HG02981 (cell line): ENCODE results near the gene LGR6.
"Not testable (repeated sequence)": the region's sequence is repeated elsewhere in the genome, so short reads cannot be mapped to it uniquely, and the experiment has no call there.

Experiments
- ATAC-seq: cut with Tn5 transposase; IDR thresholded peaks from one replicate; pipeline ENCODE4 v1.9.1; 2021; ENCODE audit warnings: mild to moderate bottlenecking, moderate library complexity; ENCODE audit not compliant: unreplicated experiment

Gene LGR6

DNA sequence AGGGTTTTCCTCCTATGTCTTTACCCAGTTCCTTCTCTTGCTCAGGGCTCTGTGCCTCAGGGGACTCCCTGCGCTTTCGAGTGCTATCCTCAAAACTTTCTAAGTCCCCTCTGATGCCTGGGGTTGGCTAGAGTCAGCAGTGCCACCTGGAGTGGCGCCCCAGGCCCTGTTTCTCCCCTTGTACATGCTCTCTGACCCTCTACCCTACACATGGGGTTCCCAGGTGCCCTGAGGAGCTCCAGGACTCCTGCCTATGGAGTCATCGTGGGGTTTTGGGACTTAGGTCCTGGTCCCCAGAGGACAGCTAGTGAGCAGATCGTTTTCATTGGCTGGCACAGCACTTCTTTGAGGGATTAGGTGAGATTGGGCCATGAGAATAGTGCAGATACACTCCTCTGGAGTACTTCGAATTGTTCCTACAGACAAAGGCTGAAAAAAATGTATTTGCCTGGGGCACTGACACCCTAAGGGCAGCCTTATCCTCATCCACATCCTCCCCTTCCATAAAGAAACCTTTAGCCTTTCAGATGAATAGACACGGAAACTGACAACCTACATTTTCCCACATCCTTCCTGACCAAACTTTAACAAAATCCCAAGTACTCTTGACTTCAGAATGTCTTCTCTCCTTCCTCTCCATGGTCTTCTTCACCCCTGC, 41.5 kb downstream of the LGR6 start:
- no peak for ATAC-seq

DNA sequence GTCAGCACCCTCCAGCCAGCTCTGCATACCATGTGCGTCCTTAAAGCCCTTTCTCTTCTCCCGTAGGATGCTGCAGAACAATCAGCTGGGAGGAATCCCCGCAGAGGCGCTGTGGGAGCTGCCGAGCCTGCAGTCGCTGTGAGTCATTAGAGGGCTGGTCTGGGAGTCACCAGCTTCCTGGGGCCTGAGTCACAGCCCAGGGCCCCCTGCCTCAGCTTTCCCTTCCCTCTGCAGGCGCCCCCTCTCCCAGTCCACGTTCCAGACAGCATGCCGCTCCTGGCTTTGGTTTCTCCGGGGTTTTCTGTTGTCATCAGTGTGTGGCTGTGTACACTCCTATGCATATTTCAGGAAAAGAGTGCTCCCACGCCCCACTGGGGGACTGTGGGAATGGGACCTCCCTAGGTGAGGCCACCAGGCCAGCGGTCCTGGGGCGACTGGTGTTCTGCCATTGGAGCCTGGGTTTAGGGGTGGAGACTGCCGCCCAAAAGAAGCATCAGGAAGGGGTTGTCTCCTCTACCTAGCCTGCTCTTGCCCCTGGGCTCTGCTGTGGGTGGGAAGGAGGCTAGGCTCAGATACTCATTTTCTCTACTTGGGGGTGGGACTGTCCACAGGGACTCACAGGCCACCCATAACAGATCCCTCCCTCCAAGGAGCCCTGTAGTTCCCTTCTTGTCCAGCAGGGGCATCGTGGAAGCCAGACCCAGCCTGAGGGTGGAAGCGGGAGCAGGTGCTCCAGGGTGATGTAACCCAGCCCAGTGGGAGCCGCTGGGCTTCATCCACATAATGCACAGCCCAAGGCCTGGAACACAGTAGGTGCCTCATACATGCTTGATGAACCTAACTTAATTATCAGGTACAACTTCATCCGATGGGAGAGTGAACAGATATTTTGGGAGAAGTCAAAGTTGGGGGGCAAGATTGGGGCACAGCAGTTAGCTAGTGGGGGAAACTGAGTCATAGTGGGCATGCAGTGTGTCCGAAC, 42.5 kb downstream of the LGR6 start:
- no peak for ATAC-seq

DNA sequence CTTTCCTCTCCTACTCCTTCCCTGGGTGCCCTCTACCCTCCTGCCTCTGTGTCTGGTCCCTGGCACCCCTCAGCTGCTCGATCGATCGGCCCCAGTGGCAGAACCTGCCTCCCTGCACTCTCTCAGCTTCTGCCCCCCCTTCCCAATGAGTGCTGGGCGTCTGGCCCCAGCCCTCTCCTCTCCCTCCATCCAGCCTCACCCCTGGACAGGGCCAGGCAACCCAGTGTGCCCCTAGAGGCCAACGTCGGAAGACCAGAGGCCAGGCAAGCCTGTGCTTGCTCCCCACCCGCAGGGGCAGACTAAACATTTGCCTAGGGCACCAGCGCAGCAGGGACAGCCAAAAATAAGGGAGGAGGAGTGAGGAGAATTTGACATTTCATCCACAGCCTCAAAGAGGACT, 43.5 kb downstream of the LGR6 start:
- no peak for ATAC-seq

DNA sequence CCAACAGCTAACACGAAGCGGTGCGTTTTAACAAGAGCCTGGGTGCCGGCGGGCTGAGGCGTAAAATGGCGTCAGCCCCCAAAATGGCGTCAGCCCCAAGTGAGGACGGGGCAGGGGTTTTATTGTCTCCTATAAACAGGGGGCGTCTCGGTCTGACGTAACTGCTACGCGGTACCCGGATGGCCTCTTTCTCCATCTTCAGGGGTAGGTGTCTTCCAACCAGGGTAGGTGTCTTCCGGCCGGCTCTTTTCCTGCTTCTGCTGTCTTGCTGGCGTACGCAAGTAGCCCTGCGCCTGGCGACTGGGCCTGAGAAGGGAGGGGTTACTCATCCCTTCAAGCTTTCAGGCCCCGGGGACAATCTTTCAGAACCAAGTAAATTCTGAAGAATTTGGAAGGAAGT, 45.3 kb downstream of the LGR6 start:
- ATAC-seq = no peak

DNA sequence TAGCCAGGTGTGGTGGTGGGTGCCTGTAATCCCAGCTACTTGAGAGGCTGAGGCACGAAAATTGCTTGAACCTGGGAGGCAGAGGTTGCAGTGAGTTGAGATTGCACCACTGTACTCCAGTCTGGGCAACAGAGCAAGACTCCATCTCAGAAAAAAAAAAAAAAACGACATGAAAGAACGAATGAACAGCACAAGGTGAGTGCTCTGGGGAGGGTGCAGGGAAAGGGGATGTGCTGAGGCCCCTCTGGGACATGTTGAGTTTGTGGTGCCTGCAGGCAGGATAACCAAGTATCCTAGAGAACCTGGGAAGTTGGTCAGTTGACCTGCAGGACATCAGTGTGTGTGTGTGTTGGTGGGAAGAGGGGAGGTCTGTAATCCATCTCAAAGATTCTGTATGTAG, 46.6 kb downstream of the LGR6 start:
- ATAC-seq = not testable (repeated sequence)

DNA sequence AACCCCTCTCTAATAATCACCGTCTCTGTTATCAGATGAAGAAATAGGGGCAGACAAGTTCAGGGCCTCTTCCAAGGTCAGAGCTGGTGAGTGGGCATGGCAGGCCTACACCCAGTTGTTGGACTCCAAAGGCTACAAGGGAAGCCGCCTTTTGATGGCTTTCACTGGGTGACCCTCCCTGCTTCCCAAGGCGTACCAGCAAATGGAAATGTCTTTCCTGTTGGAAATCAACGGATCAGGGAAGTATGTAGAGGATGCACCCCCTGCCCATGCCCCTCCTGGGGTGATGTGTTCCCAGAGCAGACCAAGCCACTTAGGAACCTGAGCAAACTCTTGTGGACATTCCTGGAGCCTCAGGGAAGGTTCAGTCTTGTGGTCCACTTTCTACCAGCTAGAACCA, 47.4 kb downstream of the LGR6 start:
- no peak for ATAC-seq

DNA sequence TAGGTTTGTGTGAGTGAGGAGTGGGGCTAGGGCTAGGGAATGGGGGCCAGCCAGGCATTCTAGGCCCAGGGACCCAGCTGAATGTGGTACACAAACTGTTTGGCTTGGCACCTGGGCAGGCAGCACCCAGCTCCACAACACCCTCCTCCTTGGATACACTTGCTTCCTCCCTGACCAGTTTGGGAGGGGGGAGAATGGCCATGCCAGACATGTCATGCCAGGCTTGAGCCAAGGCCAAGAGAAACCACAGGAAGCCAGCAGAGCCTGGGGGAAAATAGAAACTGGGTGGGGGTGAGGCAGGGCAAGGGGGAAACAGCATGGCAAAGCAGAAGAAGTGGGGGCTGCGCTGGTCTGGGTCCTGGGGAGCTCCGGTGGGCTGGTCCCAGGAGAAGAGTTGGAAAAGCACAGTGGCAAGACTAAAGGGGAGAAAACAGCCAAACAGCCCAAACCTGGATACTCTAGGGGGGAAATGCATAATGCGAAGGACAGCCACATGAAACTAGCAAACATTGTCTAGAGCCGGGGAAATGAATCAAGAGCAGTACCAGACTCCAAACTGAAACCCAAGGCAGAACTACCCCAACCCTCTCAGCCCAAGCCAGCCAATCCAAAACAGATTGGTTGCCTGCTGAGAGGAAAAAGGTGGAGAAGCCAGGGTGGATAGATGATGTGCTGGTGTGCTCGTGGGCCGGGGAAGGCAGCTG, 47.9 kb downstream of the LGR6 start:
- ATAC-seq = no peak

DNA sequence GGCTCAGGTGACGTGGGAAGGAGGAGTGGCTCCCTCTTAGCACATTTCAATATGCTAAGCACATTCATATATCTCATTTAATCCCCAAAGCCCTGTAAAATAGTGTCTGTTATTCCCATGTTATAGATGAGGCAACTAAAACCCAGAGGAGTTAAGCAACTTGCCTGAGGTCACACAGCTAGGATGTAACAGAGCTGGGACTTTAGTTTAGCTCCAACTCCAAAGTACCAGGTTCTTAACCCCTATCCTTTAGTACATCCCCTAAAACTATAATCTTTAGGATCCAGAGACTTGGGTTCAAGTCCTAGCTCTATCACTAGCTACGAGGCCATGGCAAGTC, 48.5 kb downstream of the LGR6 start:
- no peak for ATAC-seq

DNA sequence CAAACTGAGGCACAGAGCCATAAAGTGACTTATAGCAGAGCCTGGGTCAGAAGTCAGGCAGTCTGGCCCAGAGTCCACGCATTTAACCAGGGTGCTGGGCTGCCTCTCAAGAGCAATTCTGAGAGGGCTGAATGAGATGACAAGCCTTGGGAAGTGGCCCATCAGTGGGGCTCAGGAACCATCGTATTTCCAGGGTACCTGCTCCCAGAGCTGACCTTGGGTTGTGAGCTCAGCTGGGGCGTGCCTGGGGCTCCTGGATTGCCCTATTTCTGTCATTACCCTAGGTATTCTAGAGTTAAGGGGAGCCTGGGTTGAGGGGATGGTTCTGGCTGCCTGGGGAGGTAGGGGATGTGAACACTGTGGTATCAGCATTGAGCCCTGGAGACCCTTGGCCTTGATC, 49.4 kb downstream of the LGR6 start:
- ATAC-seq = no peak

DNA sequence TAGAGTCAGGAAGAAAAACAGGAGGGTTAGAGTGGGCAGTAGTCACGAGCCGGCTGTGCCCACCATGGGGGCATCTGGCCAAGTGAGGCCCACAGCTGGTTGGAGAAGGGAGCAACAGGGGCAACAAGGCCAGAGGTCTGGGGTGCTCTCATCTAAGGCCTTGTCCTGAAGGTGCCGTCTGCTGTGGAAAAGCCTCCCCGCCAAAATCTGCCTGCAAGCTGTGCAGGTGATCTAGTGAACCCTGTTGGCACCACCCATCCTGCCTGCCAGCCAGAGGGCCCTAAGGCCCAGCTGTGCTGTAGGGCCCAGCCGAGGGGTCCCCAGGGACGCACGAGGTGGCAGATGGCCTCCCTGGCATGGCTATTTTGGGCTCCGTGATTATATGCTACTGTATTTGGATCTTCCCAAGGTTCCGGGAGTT, 51.3 kb downstream of the LGR6 start:
- ATAC-seq = no peak

DNA sequence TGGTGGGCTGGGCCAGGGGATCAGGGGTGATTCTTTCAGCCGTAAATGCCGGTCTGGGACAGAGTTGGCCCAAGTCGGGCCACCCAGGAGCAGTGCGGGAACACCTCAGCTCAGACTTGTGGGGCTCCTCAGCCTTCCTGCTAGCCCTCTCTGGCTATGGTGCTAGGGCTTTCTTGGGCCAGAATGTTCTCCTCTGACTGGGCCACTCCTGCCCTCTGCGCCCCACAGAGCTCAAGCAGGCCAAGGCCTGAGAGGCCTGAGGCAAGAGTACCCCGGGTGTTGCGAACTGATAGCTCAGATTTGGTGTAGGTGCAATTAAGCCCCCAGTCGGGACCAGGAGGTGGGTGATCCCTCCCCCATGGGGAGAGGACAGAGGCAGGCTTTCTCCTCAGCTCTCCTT, 51.8 kb downstream of the LGR6 start:
- ATAC-seq = no peak

DNA sequence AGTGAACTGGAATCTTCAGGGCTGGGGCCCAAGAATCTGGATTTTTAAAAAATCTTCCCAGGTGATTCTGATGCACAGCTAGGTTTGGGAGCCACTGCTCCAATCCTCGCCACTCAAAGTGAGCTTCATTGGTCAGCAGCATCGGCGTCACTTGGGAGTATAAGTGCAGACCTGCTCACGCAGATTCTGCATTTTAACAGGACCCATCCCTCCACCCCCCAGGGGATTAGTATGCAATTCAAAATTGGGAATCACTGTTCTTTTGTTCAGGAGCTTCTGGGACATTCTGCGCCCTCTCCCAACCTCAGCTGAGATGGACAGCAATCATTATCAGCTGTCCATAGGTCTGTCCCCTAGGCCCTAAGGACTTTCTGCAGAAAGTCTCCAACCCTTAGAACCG, 53.5 kb downstream of the LGR6 start:
- no peak for ATAC-seq

DNA sequence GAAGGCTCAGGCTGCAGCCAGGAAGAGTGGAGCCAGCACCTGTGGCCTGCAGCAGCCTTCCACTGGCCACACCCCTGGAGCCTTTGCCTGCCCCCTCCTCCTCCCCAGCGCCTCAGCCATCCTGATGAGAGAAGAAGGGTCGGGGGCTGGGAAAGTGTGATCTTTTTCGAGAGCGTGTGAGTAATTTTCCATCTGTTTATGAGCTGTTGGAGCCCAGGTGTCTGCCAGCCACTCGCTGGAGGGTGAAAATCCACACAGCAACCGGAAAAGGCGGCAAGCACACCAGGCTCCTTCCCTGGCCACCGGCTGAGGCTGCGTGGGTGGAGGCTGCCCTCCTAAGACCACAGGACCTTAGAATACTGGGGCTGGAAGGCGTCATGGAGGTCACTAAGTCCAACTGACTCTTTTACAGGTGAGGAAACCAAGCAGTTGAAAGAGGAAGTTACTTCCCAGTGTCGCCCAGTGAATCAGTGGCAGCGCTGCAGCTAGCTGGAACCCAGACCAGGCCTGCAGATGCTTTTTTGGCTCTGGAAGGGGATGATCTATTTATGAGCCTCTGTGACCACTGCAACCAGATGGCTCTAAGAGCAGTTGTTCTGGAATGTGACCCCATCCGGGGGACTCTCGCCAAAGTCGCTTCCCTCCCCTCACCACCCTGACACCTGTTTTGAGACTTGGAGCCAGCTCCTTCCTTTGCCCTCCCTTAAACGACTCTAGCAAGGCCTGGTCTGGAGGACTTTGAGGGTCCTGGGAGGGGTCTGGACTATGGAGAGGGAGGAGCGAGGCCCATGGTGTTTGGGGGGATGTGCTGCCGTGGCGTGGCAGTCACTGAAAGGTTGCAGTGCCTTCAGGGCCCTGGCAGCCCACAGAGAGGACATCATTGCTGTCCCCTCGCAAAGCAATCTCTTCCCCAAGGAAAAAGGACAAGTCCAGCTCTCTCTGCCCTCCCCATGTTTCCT, 54.5 kb downstream of the LGR6 start:
- no peak for ATAC-seq

DNA sequence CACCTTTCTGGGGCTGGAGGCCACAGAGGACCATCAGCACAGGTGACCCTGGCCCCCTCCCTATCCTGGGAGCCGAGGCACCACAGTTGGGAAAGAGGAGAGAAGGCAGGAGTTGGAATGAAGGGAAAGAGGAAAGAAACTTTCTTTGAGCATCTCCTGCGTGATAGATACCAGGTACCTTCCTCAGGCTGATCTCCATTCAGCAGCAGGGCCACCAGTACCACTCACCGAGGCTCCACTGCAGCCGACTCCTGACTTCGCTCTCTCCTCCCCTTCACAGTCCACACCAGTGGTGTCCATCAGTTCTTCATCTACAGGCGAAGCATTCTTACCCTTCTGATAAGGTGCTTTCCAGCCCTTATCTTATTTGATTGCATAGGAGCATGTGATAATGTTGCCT, 55.3 kb downstream of the LGR6 start:
- ATAC-seq = no peak

DNA sequence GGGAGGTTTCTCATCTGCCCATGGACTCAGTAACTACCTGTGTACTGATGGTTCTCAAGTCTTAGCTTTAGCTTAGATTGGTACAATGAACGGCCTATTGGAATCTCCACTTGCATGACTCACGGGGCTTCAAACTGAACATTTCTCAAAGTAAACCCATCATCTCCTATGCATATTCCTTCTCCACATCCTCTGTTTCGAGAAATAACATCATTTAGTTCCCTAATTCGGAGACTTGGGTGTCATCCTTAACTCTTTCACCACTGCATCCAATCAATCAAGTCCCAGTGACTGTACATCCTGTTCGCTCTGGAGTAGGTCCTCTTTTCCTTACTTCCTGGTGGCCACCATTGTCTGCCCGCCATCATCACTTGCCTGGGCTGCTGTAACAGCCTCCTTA, 55.8 kb downstream of the LGR6 start:
- no peak for ATAC-seq

DNA sequence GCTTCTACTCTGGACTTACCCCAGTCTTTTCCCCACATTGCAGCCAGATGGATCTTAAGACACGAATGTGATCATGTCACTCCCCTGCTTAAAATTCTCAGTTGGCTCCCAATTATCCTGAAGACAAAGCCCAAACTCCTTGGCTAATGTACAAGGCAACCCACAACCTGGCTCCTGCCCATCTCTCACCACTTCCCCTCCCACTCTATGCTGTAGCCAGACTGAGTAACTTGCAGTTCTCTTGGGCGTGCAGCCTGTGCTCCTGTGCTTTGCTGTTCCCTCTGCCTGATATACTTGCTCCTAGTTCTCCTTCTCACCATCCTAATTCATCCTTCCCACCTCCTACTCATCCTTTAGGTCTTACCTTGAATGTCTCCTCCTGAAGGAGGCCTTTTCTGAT, 56.2 kb downstream of the LGR6 start:
- no peak for ATAC-seq

DNA sequence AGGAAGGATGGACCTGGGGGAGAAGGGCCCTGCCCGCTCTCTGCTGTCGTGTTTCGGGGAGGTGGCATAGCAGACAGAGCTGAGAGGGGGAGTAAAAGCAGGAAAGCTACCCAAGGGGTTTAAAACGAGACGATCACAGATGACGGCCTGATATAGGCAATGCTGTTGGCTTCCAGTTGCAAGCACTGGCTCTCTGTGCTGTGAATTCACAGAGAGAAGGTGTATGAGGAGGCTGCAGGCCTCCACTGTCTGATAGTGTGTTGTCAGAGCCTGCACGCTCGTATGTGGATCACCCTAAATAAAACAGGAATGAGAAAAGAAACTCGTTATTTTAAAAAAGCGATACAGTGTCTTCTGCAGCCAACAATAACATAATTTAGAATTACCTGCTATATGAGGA, 57.4 kb downstream of the LGR6 start:
- ATAC-seq = no peak

DNA sequence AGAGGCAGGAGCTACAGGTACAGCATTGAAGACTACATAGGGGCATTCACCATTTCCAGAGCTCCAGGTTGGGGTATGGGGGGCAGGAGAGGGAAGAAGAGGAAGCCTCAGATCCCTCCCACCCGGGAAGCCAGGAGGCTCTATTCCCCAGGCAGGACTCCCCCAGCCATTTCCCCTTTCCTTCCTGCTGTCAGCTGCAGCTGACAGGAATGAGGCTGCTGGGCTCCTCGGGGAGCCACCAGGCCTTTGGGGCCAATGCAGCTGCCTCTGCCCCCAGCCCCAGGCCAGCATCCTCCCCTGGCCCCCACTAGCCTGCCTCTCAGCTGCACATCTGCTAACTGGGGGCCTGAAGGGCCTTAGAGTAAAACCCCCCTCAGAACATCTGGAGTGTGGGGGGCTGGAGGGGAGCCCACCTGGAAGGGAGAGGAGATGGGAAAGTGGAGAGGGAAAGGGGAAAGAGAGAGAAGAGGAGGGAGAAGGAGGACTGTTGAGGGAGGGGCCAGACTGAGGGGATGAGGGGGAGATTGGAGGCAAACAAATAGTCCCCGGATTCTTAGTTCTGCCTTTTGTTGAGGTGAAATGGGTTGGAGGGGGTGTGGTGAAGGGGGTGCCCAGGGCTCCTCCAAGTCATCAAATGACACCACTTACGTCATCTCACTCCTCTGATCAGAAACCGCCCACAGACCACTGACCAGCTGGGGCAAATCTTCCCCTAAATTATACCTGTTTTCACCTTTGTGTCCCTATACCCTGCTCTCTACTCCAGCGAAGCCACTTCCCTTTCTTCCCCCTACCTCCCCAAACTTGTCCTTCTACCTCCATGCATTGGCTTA, 58.0 kb downstream of the LGR6 start:
- no peak for ATAC-seq

DNA sequence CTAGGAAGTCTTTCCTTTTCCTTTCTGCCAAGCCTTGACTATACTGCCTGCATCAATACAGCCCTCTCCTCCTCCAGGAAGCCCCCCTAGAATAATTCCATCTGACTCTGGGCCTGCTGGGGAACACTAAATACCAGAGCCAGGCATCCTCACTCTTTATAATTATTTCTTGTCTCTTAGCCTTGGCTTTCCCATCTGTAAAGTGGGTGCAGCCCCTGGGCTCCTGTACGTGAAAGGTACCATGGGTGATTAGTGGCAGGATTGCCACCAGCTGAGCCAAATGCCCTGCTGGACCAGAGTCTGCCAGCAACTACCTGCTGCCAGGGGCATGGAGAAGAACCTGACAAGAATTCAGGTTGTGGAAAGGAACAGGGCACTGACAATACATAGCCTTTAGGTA, 58.7 kb downstream of the LGR6 start:
- no peak for ATAC-seq
